ENCODE results near the gene AHRR. TPM values are rescaled to one million over a fixed set of nuclear protein-coding genes. Genes with fewer than 3 reads are reported as not detected.

AHRR gene
- total and polyA plus RNA-seq, 2 experiments from 2014 or later: 0.27 to 1.8 TPM

- TF ChIP-seq CTCF (conservative IDR thresholded peaks at IDR 0.05; ENCODE audit: low read depth in 2 of 2) (no peak), ETS1 (IDR thresholded peaks at IDR 0.05) (no peak), JUNB (IDR thresholded peaks at IDR 0.05; ENCODE audit: unreplicated experiment) (no peak), ZNF331 (CRISPR knock-in tag; IDR thresholded peaks at IDR 0.05; ENCODE audit: low read depth) (no peak), EZH2phosphoT487 (IDR thresholded peaks at IDR 0.05; ENCODE audit: unreplicated experiment) (no peak), NANOG (IDR thresholded peaks at IDR 0.05; ENCODE audit: borderline replicate concordance) (no peak)
- H3K27me3 Mint-ChIP-seq (ENCODE audit: insufficient read depth, low read depth, poor library complexity): peaks cover 3% of the 10 kb centered on the region
- Histone ChIP-seq H3K27ac (ENCODE audit: low read depth) (no peak overlapping the region), H3K4me2 (no peak overlapping the region), H3K36me3 (ENCODE audit: insufficient read depth) (no peaks in the 10 kb centered on the region), H2AFZ (no peak overlapping the region), H3K9me2 (ENCODE audit: insufficient read depth) (no peaks in the 10 kb centered on the region), H3K4me1 (ENCODE audit: insufficient read depth) (no peaks in the 10 kb centered on the region), H3F3A (replicated peaks; ENCODE audit: low read depth) (no peaks in the 10 kb centered on the region), H3K4me3 (no peak overlapping the region), H3K27me3 (ENCODE audit: insufficient read depth) (no peaks in the 10 kb centered on the region), H4K20me1 (replicated peaks; ENCODE audit: insufficient read depth) (no peaks in the 10 kb centered on the region), H3K79me2 (replicated peaks; ENCODE audit: insufficient read depth) (no peaks in the 10 kb centered on the region)
- ATAC-seq (no peak), DNase-seq (ENCODE audit: low spot score) (no peak)
- H3K36me3 Mint-ChIP-seq (ENCODE audit: low read depth): no peaks in the 10 kb centered on the region
- peaks cover 9% of the 10 kb centered on the region for H3K4me1 Mint-ChIP-seq
- H3K27ac Mint-ChIP-seq: no peak overlapping the region
- H3K4me3 Mint-ChIP-seq: no peak overlapping the region
- no peaks in the 10 kb centered on the region; the same call in 1 of the 3 replicates for H3K9me3 Mint-ChIP-seq
Observed at GRCh38 chr5:364497-364896, 43.0 kb downstream of the AHRR start.

- no peaks in the 10 kb centered on the region for H3K4me1 ChIP-seq (ENCODE audit: insufficient read depth)
- no peak overlapping the region for H3K4me3 ChIP-seq
- no peak overlapping the region for H3K27ac ChIP-seq (ENCODE audit: low read depth)
- DNase-seq (ENCODE audit: low spot score) (no peak), ATAC-seq (no peak)
- no peaks in the 10 kb centered on the region for H3K27me3 ChIP-seq (ENCODE audit: insufficient read depth)
- no peaks in the 10 kb centered on the region for H3K36me3 ChIP-seq (ENCODE audit: insufficient read depth)
- H3K9me2 ChIP-seq (ENCODE audit: insufficient read depth): no peaks in the 10 kb centered on the region
- Mint-ChIP-seq H3K9me3 (no peaks in the 10 kb centered on the region; the same call in 1 of the 3 replicates), H3K4me3 (no peak overlapping the region), H3K27ac (no peak overlapping the region), H3K27me3 (ENCODE audit: insufficient read depth, low read depth, poor library complexity) (peaks cover 4% of the 10 kb centered on the region), H3K4me1 (peaks cover 9% of the 10 kb centered on the region), H3K36me3 (ENCODE audit: low read depth) (no peaks in the 10 kb centered on the region)
- no peak overlapping the region for H3K4me2 ChIP-seq
- no peaks in the 10 kb centered on the region for H3F3A ChIP-seq (replicated peaks; ENCODE audit: low read depth)
- H4K20me1 ChIP-seq (replicated peaks; ENCODE audit: insufficient read depth): no peaks in the 10 kb centered on the region
- H3K79me2 ChIP-seq (replicated peaks; ENCODE audit: insufficient read depth): no peaks in the 10 kb centered on the region
- no peak for TF ChIP-seq ZNF462 (CRISPR knock-in tag; IDR thresholded peaks at IDR 0.05)
- H2AFZ ChIP-seq: no peak overlapping the region
Observed at GRCh38 chr5:366541-367357, 45.2 kb downstream of the AHRR start.
